KMS-11 (cell line): ENCODE results near the gene MSX2.

Experiments
- H2AFZ ChIP-seq: fragments of 200-600 bp; sonication (generic); 2 replicates; pipeline ENCODE4 v1.6.1; 2016; ENCODE audit warnings: antibody characterized with exemption, mixed run types, low read depth
- H3K27ac ChIP-seq: fragments of 200-600 bp; sonication (generic); 2 replicates; pipeline ENCODE4 v1.6.1; 2016; ENCODE audit warnings: mild to moderate bottlenecking, mixed run types
- H3K27me3 ChIP-seq: fragments of 200-600 bp; sonication (generic); 2 replicates; pipeline ENCODE4 v1.6.1; 2017; ENCODE audit warnings: mild to moderate bottlenecking, low read depth, mixed run types, moderate library complexity; ENCODE audit not compliant: insufficient read depth
- H3K36me3 ChIP-seq: fragments of 200-600 bp; sonication (generic); 2 replicates; pipeline ENCODE4 v1.6.1; 2017; ENCODE audit warnings: mild to moderate bottlenecking, mixed run types; ENCODE audit not compliant: insufficient read depth
- H3K4me1 ChIP-seq: fragments of 200-600 bp; sonication (generic); 2 replicates; pipeline ENCODE4 v1.6.1; 2016; ENCODE audit warnings: mild to moderate bottlenecking, low read depth, mixed run types; ENCODE audit not compliant: poor library complexity, severe bottlenecking
- H3K4me2 ChIP-seq: fragments of 200-600 bp; sonication (generic); 2 replicates; pipeline ENCODE4 v1.7.0; 2016; ENCODE audit warnings: mild to moderate bottlenecking, mixed run types
- H3K4me3 ChIP-seq: fragments of 200-600 bp; sonication (generic); IDR thresholded peaks from 2 replicates; pipeline ENCODE4 v1.6.1; 2017; ENCODE audit warnings: low read depth, low read length, mixed read lengths; ENCODE audit not compliant: insufficient read depth
- H3K79me2 ChIP-seq: fragments of 200-600 bp; sonication (generic); 2 replicates; pipeline ENCODE4 v1.6.1; 2016; ENCODE audit warnings: low read depth, mixed run types; ENCODE audit not compliant: insufficient read depth
- H3K9ac ChIP-seq: fragments of 200-600 bp; sonication (generic); 2 replicates; pipeline ENCODE4 v1.6.1; 2016; ENCODE audit warnings: mild to moderate bottlenecking, mixed run types
- H4K20me1 ChIP-seq: fragments of 200-600 bp; sonication (generic); 2 replicates; pipeline ENCODE4 v1.6.1; 2016; ENCODE audit warnings: mild to moderate bottlenecking, mixed run types; ENCODE audit not compliant: insufficient read depth
- TF ChIP-seq, protein P1 (sequence below): fragments of 200-600 bp; sonication (generic); conservative IDR thresholded peaks from 2 replicates; pipeline ENCODE4 v1.6.1; 2017; ENCODE audit warnings: low read depth, mild to moderate bottlenecking, antibody characterized with exemption, low read length, moderate library complexity, mixed read lengths

The MSX2 gene

DNA sequence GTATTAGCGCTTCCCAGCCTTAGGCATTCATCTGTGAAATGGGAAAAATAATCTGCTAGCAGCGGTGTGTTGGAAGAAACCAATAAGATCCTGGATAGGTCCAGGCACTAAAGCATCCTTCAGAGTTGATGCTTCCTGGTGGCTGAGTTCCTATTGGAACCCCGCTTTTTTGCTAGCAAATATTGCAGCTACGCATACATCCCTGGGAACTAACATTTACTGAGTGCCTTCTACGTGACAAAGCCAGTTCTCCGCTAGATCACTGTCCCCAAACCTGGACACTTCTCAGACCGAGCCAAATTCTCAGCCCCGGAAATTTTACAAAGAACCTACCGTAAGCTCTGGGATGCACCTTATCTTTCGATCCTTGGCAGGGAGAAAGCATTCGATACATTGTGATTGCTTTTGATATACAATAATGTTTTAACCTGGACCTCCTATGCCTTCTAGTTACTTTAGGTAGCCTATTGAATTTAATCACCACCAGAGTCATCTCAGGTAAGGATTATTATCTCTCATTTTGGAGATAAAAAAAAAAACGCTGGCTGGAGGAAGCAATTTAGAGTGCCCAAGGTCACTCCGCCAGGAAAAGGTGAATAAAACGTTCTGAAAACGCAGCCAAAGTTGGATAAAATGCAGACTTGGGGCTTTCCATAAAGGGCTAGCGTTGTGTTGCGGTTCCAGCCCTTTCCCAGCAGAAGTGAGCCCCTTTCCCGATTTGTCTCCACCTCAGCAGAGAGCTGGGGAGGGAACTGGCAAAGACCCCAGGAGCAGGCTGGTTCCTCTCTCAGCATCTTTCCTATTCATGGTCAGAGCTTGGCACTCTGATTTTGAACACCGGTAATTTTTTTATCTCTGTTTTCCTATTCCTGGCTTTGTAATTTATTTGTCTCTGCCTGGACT lies 2.6 kb upstream of the MSX2 start:
- Histone ChIP-seq H4K20me1 (no peaks in the 10 kb centered on the region), H3K4me3 (no peak overlapping the region), H3K4me1 (no peaks in the 10 kb centered on the region), H2AFZ (no peak overlapping the region), H3K4me2 (no peak overlapping the region), H3K27ac (no peak overlapping the region), H3K36me3 (no peaks in the 10 kb centered on the region), H3K9ac (no peak overlapping the region), H3K27me3 (no peaks in the 10 kb centered on the region), H3K79me2 (no peaks in the 10 kb centered on the region)
- TF ChIP-seq, protein P1, sequence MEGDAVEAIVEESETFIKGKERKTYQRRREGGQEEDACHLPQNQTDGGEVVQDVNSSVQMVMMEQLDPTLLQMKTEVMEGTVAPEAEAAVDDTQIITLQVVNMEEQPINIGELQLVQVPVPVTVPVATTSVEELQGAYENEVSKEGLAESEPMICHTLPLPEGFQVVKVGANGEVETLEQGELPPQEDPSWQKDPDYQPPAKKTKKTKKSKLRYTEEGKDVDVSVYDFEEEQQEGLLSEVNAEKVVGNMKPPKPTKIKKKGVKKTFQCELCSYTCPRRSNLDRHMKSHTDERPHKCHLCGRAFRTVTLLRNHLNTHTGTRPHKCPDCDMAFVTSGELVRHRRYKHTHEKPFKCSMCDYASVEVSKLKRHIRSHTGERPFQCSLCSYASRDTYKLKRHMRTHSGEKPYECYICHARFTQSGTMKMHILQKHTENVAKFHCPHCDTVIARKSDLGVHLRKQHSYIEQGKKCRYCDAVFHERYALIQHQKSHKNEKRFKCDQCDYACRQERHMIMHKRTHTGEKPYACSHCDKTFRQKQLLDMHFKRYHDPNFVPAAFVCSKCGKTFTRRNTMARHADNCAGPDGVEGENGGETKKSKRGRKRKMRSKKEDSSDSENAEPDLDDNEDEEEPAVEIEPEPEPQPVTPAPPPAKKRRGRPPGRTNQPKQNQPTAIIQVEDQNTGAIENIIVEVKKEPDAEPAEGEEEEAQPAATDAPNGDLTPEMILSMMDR: no peak

DNA sequence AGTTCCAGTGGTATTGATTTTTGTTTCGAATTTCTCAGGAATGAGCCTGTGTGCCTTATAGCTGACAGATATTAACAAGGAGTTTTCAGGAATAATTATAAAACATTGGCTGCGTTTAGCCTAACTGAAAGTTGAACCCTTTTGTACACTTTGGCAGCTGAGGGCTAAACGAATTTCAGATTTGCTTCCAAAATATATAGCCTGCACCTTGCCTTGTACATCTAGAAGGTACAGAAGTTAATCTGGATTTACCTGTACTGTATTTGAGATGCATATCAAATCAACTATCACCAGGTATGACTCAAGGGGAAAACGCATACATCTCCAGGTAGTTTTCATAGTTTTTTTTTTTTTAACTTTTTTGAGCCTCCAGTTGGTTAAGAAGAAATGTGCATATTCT lies 1.9 kb upstream of the MSX2 start:
- no peaks in the 10 kb centered on the region for H3K36me3 ChIP-seq
- H3K4me1 ChIP-seq: no peaks in the 10 kb centered on the region
- no peak overlapping the region for H3K4me3 ChIP-seq
- H4K20me1 ChIP-seq: no peaks in the 10 kb centered on the region
- no peak overlapping the region for H2AFZ ChIP-seq
- H3K79me2 ChIP-seq: no peaks in the 10 kb centered on the region
- H3K9ac ChIP-seq: no peak overlapping the region
- TF ChIP-seq, protein P1: no peak
- H3K27me3 ChIP-seq: no peaks in the 10 kb centered on the region
- no peak overlapping the region for H3K27ac ChIP-seq
- H3K4me2 ChIP-seq: no peak overlapping the region

DNA sequence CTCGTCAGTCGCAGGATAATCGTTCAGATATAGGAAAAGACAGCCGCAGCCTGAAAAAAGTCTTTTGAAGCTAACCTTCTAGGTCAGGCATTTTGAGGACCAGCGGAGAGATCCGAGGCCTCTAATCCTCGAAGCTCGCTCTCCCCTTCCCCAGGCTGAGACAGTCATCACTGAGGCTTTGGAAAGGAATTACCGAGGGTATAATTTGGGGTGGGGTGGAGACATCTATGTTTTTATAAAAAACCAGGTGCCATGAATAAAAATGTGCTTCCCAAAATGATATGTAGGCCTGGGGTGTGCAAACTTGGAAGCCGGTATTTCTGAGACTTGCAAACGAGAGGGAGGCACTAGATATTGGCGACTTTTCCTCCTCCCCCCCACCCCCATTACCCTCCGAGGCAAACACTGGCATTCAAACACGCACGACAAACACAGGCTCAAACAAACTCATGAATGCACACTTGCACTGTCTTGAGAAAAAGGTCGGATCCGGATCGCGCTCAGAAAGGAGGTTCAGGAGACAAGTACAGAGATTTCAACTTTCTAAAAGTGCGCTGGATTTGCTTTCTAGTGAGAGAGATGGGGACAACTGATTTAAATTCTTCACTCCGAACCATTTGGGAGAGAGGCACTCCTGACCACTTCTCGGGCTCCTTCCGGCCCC lies 935 bp upstream of the MSX2 start:
- Histone ChIP-seq H4K20me1 (no peaks in the 10 kb centered on the region), H3K27ac (no peak overlapping the region), H3K27me3 (no peaks in the 10 kb centered on the region), H3K4me1 (no peaks in the 10 kb centered on the region), H3K36me3 (no peaks in the 10 kb centered on the region), H3K4me3 (no peak overlapping the region), H3K79me2 (no peaks in the 10 kb centered on the region), H3K9ac (no peak overlapping the region), H2AFZ (no peak overlapping the region), H3K4me2 (no peak overlapping the region)
- TF ChIP-seq, protein P1: no peak

DNA sequence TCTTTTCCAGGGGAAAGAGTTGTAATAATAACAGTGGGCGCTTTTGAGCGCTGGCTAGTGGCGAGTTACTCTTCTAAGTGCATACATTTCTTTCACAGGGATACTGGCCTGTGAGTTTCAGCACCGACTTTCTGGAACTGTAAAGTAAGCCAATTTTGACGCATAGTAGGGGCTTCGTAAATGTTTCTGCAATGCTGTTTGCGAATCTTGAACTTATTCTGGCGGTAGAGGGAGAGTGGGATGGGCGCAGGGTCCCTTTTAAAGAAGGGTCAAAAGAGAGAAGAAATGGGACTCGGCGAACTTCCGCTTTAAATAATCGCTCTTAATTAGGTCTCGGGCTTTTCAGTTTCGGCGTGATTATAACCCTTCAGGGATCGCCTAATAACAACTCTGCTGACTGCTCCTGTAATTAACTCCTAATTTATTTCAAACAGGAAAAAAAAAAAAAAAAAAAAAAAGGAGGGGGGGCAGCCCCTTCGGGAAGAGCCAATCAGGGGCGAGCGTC lies 351 bp upstream of the MSX2 start:
- Histone ChIP-seq H4K20me1 (no peaks in the 10 kb centered on the region), H3K9ac (no peak overlapping the region), H3K36me3 (no peaks in the 10 kb centered on the region), H3K4me2 (no peak overlapping the region), H3K27ac (no peak overlapping the region), H3K4me3 (no peak overlapping the region), H3K4me1 (no peaks in the 10 kb centered on the region), H3K79me2 (no peaks in the 10 kb centered on the region), H2AFZ (no peak overlapping the region), H3K27me3 (no peaks in the 10 kb centered on the region)
- TF ChIP-seq, protein P1: no peak
